ENCODE measurements around the gene TMEM238L.

TMEM238L gene

DNA sequence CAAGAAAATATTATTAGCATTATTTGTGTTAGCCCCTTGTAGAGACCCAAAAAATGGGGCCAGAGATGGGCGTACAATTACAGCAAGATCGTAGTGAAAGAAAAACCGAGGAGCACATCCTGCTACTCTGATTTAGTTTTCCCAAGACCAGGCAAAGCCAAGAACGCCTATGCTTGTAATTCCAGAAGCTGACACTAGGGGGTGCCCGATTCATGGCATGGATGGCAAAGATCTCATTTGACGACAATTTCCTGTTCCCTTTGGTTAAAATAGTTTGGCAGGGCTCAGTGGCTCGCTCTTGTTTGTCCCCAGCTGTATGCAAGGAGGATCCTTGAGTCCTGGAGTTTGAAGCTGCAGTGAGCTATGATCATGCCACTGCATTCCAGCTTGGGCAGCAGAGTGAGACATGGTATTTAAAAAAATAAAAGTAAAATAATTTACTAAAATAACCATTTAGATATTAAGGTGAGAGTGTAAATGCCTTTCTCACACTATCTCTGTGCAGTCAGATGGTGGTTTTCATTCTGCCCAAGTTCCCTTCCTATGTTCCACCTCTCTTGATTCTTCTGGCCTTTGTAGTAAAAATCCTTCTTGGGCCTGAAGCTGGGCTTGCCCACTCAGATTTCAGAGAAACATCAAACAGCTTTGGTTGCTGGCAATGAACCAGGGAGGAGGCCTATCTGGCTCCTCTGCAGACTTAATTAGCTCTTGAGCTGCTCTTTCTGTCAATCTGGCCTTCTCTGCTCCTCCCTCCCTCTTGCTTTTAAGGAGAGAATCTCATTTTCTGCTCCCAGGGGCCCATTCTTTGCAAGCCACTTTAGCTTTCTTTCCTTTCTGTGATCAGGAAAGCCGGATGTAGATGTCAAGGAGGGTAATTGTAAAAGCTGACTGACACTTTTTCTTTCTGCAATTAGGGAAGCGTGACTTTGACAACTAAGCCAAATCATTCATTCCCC is 31.2 kb downstream of the TMEM238L start:
- peak in 1 of 5 experiments; percentile 8 for DNase-seq

DNA sequence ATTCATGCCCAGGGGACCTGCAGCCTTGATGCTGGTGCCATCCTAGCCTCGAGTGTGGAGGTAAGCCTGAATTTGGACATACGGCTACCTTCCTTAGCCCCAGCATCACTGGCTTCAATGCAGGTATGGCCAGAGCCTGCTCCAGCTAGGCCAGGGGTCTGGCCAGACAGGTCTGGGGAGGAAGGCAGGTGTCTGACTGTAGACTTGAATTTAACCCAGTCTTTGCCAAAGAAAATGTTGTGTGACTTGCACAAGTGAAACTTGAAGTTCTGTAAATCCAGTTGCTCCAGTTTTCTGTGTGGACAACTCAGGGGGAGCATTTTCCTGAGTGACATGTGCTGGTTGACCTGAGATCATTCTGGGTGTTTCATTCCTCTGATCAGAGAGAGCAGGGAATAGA is 32.8 kb downstream of the TMEM238L start:
- no peak for DNase-seq

DNA sequence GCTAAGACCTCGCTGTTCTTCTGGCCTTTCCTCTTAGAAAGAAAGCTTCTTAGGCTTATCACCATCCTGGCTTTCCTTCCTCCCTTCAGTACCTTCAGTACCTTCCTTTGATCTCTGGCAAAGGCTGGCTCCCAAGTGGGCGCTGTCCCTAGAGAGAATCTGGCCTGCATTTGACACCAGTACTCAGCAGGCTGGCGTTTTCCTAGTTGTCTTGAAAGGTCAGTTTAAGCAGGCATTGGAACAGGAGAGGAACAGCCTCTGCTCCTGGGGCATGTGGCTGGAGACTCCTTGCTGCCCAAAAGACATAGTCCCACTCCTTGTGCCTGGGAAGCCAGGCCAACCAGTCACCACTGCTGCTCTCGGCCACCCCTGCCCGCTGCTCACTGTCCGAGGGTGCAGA is 34.1 kb downstream of the TMEM238L start:
- DNase-seq: no peak

DNA sequence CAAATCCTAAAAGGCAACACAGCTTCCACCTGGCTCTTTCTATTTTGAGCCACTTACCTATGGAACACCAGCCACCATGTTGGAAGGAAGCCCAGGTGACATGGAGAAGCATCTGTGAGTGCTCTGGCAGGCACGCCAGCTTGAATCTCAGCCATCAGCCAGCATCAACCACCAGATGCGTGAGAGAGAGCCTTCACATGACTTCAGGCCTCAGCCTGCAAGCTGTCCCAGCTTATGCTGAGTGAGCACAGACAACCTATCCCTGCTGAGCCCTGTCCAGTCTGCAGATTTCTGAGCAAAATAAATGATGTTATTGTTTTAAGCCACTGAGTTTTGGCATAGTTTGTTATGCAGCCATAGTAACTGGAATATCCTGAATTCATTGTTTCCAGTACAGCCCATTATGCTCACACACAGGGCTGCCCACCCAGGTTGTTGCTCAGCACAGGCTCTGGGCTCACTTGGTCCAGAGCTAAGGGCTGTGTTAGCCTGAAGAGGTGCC is 35.1 kb downstream of the TMEM238L start:
- DNase-seq: no peak

DNA sequence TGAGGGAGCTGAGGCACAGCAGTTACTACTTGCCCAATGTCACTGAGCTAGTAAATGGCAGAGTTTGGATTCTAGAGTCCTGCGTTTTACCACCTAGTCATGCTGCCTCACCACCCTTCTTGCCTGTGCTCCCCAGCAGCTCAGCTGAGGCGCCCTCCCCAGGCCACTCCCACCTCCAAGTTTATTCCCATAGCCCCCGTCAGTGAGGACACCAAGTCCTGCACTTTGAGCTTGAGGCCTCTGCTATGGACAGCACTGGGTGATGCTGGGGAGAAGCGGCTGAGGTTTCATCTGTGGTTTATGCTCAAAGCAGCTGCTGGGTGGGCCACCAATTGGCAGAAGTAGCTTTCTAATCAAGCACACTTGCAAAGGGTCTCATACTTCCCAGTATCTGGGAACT is 36.7 kb downstream of the TMEM238L start:
- DNase-seq: no peak

DNA sequence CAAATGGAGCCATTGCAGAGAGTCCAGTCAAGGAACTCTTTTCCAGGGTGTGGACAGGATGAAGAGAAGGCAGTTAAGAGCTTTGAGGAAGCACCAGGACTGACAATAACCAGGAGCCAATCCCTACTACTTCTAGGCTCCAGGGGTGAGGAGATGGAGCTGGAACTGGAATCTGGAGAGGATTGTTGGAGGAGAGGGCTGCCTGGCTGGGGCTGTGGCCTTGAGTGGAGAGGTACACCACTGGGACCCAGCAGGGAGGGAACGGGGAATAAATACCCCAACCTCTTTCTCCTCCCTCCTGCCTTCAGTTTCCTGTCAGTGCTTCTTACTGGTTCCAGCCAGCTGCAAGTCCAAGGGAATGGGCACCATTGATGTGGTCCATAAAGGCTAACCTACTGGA is 41.9 kb downstream of the TMEM238L start:
- DNase-seq: no peak

DNA sequence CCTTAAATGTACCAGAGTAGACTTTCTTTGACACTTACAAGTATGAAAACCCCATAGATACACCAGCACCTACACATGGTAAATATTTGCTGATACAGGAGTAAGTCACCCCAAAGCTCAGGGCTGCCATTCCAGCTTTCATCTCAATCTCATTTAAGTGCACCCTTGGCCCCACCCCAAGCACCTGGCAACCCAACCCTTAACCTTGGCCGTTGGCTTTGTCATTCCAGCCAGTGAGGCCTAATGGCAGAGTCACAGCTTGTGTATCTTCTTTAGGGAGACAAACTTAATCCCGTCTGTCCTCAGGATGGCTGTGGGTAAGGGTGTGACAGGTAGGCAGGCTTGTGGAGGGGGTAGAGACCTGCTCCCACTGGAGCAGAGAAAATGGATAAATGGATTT is 42.6 kb downstream of the TMEM238L start:
- DNase-seq: no peak

DNA sequence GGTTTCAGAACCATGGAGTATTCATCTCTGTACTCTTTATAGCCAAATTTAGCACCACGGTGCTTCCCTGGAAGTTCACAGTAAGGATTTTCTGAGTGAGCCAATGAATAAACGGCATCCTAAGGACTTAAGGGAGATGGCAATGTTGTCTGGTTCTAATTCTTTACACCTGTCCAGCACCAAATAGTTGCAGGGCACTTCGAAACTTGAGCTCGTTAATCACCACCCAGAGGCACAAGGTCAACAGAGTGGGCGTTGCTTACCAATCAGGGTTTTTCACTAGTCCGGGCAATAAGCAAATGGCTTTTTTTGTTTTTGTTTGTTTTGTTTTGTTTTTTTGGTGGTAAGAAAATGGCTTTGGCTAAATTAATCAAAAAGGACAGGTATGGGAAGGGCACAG is 45.8 kb downstream of the TMEM238L start:
- no peak for DNase-seq

DNA sequence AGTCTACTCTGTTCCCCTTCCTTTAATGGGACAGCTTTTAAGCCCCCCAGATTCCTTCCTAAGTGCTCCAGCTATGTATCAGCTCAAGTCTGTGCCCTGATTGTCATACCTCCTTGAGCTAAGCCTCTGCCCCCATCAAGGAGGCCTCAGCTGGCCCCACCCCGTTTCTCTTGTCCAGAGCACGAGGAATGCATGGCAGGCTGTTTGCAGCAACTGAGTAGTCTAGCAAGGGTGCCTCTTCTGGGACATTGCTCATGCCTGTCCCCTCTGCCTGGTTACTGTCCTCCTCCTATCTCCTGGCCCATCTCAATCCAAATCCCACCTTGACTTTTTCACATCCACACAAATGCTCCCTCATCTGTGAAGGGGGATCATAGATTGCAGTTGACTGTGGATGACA is 46.3 kb downstream of the TMEM238L start:
- no peak for DNase-seq

DNA sequence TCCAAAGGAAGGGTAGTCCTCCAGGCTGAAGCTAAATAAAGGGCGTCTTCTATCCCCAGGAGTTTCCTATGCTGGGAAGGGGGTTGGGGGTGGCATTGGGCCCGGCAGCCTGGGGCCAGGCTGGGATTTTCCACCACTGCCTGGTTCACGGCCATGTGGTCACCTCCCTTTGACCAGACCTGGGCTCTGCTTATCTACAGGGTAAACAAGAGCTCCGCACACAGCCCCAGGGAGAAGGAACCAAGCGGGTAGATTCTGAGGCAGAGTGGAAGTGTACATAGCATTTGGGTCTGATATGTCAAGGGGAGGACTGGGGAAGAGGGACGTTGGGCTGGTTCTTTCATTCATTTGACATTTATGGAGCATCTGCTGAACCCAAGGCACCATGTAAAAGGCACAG is 46.8 kb downstream of the TMEM238L start:
- DNase-seq: no peak

DNA sequence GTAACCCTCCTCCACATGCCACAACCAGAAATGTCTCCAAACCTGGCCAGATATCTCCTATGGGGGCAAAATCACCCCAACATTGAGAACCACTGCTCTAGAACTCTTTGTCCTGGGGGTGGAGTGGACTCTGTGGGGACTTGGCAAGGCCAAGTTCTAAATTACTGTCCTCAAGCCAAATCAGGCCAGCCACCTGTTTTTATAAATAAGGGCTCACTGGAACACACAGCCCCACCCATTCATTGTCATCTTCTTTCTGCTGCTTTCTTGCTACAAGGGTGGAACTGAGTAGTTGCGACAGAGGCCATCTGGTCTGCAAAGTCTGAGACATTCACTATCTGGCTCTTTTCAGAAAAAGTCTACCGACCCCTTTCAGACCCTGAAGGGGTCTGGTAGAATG is 47.3 kb downstream of the TMEM238L start:
- no peak for DNase-seq

DNA sequence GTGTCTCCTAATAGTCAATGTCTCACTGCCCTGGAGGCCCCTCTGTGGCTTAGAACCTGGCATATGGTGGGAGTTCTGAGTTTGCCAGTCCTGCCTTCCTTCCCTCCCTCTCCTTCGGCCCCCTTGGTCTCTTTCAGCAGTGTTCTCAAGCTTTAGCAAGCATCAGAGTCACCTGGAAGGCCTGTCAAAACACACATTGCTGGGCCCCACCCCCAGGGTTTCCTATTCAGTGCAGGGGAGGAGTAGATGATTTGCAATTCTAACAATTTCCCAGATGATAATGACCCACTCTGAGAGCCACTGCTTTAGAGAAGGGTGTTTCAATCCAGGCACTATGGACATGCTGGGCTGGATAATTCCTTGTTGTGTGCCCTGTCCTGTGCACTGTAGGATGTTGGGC is 47.7 kb downstream of the TMEM238L start:
- no peak for DNase-seq

DNA sequence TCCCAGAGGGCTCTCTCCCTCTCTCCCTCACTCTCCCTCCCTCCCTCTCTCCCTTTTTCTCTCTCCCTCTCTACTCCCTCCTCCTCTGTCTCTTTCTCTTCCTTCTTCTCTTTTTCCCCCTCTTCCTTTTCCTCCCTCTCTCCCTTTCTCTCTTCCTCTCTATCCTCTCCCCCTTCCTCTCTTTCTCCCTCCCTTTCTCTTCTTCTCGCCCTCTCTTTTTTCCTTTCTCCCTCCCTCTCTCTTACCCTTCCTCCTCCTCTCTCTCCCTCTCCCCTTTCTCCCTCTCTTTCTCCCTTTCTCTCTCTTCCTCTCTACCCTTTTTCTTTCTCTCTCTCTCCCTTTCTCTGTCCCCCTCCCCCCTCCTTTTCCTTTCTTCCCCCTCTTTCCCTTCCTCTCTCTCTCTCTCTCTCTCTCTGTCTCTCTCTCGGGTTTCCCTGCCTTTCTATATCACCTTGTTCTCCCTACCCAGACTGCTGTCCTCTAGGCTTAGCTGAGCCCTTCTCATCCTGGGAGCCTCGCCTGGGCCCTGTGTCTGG is 48.2 kb downstream of the TMEM238L start:
- no peak for DNase-seq

DNA sequence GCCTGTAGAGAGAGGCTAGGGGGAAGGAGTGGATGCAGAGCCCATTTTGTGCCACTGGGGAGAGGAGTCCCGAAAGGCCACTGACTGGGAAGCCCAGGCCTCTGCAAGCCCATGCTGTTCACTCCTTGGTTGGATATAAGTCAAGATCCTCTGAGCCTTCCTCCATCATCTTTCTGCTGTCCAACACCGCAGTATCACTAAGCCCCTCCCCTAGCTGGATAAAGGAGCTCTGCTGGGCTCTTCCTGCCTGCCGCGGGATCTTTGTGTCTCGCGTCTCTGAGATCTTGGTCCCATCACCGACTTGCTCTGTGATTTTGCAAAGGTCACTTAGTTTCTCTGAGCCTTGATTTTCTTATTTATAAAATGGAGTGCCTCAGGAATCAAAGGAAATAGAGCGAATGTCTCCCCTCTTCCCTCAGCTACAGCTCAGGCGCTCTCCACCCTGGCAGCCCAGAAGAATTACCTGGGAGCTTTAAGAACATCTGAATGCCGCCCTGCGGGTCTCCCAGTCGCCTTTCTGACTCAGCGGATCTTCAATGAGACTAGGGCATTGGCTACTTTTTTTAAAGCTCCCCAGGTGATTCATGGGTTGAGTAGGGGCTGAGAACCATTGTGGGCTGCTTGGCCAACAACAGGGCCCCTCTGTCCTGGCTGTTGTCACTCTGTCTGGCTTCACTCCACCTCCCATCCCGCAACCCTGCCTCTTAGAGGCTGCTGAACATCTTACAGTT is 48.9 kb downstream of the TMEM238L start:
- no peak for DNase-seq

DNA sequence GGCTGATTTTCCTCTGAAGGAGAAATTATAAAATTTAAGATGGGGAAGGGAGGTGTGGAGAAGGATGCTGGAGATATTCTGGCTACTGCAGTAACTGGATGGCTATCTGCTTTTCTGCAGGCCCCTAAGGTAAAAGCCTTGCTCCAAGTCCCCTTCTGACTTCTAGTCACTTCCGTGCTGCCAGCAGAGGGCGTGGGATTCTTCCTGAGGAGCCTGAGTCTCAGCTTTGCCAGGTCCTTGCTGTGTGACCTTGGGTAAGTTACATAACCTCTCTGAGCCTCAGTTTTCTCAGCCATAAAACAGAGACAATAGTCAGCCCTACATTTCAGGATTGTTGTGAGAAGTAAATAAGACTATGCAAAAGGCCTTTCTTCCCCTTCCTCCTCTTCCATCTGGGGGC is 49.8 kb downstream of the TMEM238L start:
- DNase-seq: peak in 1 of 5 experiments; percentile 21

DNA sequence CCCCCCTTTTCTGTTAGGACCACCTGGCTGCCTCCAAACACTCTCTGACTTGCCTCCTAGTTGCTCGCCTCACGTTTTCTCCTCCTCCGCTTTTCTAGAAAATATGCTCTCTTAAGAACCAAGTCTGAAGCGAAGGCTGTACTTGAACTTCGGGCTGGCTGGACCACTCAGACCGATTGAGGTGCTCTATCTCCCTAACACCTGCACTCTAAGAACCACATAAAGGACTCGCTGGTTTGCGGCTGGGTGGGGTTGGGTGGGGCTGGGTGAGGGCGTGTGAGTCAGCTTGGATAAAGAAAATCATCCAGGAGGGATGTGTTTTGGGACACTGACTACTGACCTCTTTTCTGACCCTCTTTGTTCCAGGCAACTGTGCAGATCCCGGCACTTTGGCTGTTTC is 51.2 kb downstream of the TMEM238L start:
- DNase-seq: no peak

DNA sequence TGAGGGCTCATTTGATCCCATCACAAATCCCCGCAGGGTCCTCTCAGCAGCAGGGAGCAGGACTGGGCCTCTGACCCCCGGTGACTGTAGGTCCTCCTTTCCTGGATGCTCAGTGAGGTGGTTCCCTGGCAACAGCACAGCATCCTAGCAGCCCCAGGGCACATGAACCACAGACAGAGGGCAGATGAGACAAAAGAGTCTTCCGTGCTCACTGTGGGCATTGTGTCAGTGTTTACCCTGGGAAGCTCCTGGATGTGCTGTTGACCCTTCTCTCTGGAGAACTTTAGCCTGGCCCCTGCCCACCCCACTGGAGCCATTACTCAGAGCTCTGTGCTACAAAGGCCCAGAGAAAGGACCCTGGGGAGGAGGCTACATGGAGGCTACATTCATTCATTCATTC is 52.3 kb downstream of the TMEM238L start:
- DNase-seq: no peak

DNA sequence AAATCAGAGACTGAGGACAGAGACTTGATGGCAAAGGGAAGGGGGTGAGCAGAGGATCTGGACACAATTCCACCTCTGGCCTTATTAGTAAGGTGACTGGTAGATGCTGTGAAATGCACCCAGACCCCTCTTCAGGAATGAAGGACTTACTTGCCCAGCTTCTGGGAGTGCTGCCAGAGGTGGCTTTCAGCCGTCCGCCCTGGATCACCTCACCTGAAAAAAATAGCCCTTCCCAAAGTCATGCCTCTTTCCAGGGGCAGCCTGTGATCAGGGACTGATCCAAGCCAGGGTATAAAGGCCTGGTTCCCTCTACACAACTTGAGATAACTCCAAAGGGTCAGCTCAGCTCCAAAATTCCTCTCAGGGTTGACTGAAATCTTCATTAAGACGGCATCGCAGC is 53.7 kb downstream of the TMEM238L start:
- DNase-seq: no peak

DNA sequence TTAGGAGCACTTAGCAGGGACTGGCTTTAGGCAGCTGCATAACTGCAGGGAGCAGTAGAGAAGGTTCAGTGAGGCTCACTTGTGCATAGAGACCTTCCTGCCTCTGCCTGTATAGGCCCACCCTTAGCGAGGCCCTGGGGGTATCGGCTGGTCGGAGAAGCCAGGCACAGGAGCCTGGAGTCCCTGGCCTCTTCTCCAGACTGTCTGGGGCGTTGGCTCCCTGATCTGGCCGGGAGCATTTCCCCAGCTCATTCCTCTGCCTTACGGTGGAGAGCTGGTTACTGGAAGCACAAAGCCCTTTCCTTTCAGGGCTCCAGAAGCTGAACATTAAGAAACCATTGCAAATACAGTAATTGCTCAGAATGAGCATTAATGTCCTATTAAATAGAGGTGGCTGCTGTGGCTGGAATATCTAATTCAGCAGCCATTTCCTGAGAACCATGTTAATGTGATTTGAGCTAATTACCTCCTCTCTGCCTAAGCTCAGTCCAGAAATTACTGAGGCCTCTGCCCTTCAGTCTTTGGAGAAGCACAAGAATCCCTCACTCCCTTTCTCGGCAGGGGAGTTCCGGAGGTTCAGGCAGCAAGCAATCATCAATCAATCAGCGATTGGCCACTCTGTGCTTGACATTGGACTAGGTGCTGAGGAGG is 55.2 kb downstream of the TMEM238L start:
- DNase-seq: no peak

DNA sequence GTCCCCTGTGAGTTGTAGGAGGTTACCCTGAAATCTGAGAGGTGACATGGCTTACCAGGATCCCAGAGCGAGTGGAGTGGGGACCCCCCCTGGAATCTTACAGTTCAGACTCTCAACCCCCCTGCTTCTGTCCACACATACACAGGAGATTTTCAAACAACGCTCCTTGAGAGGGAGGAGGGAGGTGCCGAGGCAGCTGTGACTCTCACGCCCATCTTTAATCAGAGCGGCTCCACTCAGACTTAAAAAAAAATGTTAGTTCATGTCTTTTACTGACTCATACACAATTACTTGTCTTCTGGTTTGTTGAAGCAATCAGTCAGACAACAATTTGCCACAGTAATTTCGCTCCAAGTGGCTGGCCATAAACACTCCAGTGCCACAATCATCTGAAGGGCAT is 58.7 kb downstream of the TMEM238L start:
- DNase-seq: no peak
